Natural killer cell treated with Interleukin-12 subunit alpha and Interleukin-12 subunit beta and Interleukin-15 and Interleukin-18, amount 100 ng/mL, for 72 hours (primary cell): Measurements from ENCODE around the gene RGPD6. TPM values are rescaled to one million over a fixed set of nuclear protein-coding genes. Genes with fewer than 3 reads are reported as not detected.
"Not testable (repeated sequence)": the region's sequence is repeated elsewhere in the genome, so short reads cannot be mapped to it uniquely, and the experiment has no call there.

ENCODE experiments used
- ATAC-seq, 2 donors: fragments of 150-1000 bp; cut with Tn5 transposase in 1 of 2; sonication (Bioruptor Pico), chemical (Tn5 transposase) in 1 of 2; 2 replicates each; pipeline ENCODE4 v1.10.0; 2021
- DNase-seq: peaks from one replicate; pipeline ENCODE4 v3.0.0; 2022; ENCODE audit warnings: low spot score
- H3K27ac Mint-ChIP-seq, 2 donors: 1 replicate in 1 of 2; 2 replicates in 1 of 2; pipeline ENCODE4 v1.8.0; 2022; ENCODE audit warnings: mixed read lengths in 2 of 2, mild to moderate bottlenecking in 1 of 2, moderate library complexity in 1 of 2
- H3K27me3 Mint-ChIP-seq, 2 donors: 1 replicate in 1 of 2; 2 replicates in 1 of 2; pipeline ENCODE4 v1.8.0; 2022; ENCODE audit warnings: mixed read lengths in 2 of 2
- H3K36me3 Mint-ChIP-seq: one replicate; pipeline ENCODE4 v1.8.0; 2022; ENCODE audit warnings: mixed read lengths
- H3K4me1 Mint-ChIP-seq, 2 donors: 1 replicate in 1 of 2; 2 replicates in 1 of 2; pipeline ENCODE4 v1.8.0; 2022; ENCODE audit warnings: low read depth in 2 of 2, mixed read lengths in 2 of 2, mild to moderate bottlenecking in 1 of 2
- H3K4me3 Mint-ChIP-seq: one replicate; pipeline ENCODE4 v1.8.0; 2022; ENCODE audit warnings: mixed read lengths
- H3K9me3 Mint-ChIP-seq: 2 replicates; pipeline ENCODE4 v1.8.0; 2022; ENCODE audit warnings: mixed read lengths
- total RNA-seq, 2 donors: library from RNA; stranded (reverse); gene quantifications; one replicate each; pipeline ENCODE4 v1.2.3, GENCODE V29; 2022

Gene RGPD6
- 10 to 100 TPM; 16.6 to 28.7 TPM for total RNA-seq

DNA sequence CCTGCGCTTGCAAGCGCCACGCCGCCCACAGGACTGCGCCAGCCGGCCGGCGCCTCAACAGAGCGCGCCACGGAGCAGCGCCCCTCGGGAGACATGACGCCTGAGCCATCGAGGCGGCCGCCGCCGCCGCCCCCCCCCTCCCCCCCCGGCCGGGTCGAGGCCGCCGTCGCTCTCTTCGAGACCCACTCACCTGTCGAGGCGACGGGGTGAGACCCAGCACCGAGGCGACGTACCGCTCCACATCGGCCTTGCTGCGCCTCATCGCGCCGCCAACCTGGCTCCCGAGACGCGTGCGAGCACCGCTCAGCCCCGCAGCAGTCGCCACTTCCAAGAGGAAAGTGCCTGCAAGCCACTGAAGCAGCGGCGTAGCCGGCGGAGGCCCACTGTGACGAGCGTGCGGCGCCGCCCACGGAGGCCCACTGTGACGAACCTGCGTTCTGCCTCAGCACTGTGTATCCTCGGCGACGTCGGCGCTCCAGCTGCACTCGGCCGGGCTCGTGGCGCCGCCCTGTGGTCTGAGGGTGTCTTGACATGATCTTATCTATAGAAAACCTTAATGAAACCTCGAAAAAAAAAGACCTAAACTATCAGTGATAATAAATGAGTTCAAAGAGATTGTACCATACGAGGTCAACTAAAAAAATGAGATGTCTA lies at the start of gene RGPD6:
Gene RGPD6 (minus strand): TSS at position 460 of the 654 bp plus-strand sequence. CDS start 198 bp downstream, at position 262.
- H3K4me1 Mint-ChIP-seq, H3K4me3 Mint-ChIP-seq, H3K27ac Mint-ChIP-seq, DNase-seq, H3K27me3 Mint-ChIP-seq, H3K9me3 Mint-ChIP-seq, H3K36me3 Mint-ChIP-seq: not testable (repeated sequence)
- ATAC-seq, result peak; percentile 100

DNA sequence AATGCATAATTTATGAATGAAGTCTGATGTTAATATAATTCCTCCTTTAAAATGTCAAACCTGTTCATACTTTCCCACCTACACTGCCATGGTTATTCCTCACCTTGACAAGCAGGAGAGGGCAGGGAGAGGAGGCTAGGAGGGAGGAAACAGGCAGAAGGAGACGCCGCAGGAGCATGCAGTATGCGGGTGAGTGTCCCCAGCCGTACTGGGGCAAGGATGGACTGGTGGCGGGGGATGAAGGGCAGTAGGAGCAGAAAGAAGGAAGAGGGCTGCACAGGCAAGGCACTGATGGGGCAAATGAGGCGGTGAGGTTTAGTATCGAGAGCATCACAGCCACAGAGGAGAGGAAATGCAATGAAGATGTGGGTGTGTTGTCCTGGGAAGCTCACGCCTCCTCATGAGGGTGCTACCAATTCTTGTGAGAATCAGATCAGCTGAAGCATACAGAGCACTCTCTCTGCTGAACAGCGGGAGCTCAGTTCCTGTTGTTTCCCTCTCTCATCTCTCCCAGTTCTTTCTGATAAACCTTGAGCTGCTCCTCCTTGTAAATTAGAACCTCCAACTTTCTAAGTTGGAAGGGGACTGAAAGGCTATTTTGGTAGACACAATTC lies 42.4 kb upstream of the RGPD6 start:
- not testable (repeated sequence) for H3K36me3 Mint-ChIP-seq, H3K27ac Mint-ChIP-seq, H3K4me1 Mint-ChIP-seq, H3K9me3 Mint-ChIP-seq, DNase-seq, H3K27me3 Mint-ChIP-seq, H3K4me3 Mint-ChIP-seq
- ATAC-seq, result peak in 1 of 2 donors; percentile 20

DNA sequence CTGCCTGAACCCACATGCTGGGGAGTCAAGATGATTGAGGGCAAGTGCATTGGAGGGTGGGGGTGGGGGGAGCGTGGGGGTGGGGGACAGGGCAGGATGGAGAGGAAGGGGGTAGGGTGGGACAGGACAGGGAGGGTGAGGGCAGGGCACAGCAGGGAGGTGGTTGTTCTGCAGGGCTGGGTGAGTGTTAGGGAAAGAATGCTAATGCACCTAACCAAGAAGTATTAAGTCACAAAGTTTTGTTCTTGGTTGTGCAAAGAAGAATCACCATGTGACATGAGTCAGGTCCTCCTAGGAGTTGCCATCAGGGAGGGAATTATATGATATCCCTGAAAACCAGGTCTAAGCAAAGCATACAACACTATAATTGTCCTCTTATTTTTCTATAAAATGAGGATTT lies 36.9 kb upstream of the RGPD6 start:
- not testable (repeated sequence) for H3K4me1 Mint-ChIP-seq, DNase-seq, H3K36me3 Mint-ChIP-seq, H3K4me3 Mint-ChIP-seq, H3K27me3 Mint-ChIP-seq, ATAC-seq, H3K9me3 Mint-ChIP-seq, H3K27ac Mint-ChIP-seq

DNA sequence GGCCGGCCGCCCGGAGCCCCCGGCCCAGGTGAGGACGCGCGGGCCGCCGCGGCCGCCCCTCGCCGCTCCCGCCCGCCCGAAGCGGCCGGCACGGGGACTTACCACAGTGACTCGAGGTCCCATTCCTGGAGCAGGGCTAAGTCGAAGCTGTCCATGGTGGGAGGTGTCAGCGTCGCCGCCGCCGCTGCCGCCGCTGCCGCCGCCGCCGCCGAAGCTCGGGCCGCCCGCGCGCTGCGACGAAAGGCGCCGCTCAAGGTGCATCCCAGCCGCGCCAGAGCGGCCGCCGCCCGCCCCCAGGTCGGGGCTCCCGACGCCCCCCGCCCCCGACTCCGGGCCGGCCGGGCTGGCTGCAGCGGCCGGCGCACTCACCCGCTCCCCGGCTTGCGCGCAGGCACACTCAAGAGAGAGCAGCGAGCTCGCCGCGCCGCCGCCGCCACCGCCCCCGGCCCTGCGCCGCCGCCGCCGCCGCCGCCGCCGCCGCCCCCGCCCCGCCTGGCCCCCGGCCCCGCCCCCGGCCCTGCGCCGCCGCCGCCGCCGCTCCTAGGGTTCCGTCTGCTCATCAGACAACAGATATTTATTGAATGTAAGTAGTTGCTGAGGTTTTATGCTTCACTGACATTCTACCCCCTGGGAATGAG lies 33.7 kb upstream of the RGPD6 start:
- H3K27me3 Mint-ChIP-seq, H3K9me3 Mint-ChIP-seq, H3K27ac Mint-ChIP-seq, H3K4me3 Mint-ChIP-seq, H3K36me3 Mint-ChIP-seq, H3K4me1 Mint-ChIP-seq: not testable (repeated sequence)
- ATAC-seq (peak; percentile 62 to 74), DNase-seq (peak; percentile 45)

DNA sequence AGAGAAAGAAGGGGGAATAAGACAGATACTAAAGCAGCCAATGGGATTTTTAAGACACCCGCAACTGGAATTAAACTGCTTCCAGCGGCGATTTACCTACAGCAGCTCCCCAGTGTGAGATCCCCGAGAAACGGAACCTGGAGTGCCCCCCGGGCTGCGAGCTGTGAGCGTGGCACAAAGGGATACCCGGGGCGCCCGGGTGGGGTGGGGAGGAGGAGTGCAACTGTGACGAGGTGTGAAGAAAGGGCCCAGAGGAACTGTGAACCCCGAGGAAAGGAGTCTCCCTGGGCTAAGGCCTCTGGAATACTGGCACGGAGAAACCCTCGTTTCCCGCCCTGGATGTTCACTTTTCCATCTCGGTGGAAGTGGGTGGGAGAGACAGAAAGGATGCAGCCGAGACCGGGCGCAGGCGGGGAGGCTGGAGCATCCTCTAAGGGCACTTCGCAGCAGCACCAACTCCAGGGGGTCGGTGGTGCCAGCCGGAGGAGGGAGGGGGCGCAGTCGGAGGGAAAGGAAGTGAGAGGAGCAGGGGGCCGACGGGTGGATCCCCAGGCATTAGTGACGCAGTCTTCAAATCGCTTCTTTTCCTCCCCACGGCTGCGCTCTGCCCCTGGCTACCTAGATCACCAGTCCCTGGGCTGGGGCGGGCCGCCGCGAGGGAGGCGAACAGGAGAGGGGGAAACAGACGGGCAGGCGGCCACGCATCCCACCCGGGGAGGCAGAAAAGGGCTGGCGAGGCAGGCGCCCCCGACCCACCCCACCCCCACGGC lies 33.0 kb upstream of the RGPD6 start:
- DNase-seq, H3K4me3 Mint-ChIP-seq, H3K27me3 Mint-ChIP-seq, H3K36me3 Mint-ChIP-seq, H3K4me1 Mint-ChIP-seq, H3K9me3 Mint-ChIP-seq, H3K27ac Mint-ChIP-seq: not testable (repeated sequence)
- ATAC-seq, result peak; percentile 49 to 56

DNA sequence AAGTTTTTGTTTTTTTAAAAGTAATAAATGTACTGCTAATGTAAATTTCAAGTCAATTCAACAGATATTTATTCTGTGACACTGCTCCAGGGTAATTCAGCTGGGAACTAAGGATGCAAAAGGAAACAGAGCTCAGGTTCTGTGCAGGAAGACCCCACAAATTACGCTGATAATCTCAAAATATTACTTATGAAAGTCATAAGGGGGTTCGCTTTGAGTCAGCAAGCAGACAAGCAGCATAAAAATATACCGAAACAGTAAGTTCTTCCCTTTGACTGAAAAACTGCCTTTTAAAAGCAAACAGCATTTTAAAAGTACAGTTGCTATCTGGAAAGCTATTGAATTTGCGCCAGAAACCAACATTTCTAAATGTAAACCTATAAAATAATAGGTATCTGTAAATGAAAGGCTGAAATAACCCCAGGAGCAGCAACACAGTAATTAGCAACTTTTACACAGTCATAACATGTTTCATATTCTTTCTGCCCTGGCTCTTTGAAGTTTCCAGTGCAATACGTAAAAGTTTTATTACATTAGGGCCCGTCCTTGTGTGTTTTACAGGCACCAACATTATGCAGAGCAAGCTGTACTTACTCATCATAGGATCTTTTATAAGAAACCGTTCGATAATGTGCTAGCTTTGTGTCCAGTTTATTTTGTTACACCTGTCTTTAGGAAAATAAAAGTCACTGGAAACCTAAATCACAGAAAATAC lies 31.9 kb upstream of the RGPD6 start:
- ATAC-seq, H3K4me1 Mint-ChIP-seq, H3K9me3 Mint-ChIP-seq, H3K27ac Mint-ChIP-seq, H3K27me3 Mint-ChIP-seq, H3K36me3 Mint-ChIP-seq, H3K4me3 Mint-ChIP-seq, DNase-seq: not testable (repeated sequence)

DNA sequence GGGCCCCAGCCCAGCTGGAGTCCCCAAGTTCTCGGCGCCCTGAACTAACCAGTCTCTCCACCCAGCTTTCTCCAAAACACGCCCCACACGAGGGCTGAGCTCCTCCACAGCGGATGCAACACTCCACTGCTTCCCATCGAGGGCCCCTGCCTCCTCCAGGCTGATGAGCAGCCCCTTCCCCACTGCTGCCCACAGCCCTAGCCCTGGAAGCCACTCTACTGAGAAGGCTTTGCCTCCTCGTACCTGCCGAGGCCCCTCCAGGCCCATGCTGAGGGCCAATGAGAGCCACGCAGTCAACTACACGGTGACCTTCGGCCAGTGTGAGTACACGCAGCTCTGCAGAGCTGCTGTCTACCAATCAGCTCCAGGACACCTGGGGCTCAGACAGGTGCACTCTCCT lies 28.0 kb upstream of the RGPD6 start:
- DNase-seq (peak; percentile 39), ATAC-seq (peak; percentile 27 to 59)
- not testable (repeated sequence) for H3K36me3 Mint-ChIP-seq, H3K27ac Mint-ChIP-seq, H3K9me3 Mint-ChIP-seq, H3K4me3 Mint-ChIP-seq, H3K4me1 Mint-ChIP-seq, H3K27me3 Mint-ChIP-seq

DNA sequence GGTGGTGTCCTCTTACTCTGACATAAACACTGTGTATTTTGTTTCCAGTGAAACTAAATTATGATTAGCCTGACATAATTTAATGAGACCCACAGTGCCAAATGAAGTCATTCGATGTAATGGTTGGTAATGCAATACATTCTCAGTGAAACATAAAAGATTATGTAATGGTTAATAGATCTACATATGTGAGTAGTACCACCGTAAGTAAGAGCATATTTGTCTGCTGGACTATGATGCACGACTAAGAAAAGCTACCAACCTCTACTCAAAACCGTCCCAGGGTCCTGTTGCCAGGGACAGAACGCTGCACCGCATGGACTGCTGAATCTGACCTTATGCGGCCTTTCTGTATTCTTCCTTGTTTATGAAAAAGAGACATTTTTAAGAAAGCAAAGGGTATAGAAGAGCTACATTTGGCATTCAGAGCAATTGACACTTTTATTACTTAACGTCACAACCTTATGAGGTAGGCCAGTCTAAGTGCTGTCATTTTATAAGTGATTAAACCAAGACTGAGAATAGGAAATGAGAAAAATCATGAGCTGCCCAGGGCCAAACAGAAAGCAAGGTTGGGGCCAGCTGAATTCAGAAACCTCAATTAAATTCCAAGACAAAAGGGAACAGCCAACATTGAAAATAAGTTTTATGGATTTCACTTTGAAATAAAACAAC lies 27.0 kb upstream of the RGPD6 start:
- not testable (repeated sequence) for ATAC-seq, H3K9me3 Mint-ChIP-seq, H3K27me3 Mint-ChIP-seq, H3K27ac Mint-ChIP-seq, H3K4me3 Mint-ChIP-seq, H3K4me1 Mint-ChIP-seq, DNase-seq, H3K36me3 Mint-ChIP-seq

DNA sequence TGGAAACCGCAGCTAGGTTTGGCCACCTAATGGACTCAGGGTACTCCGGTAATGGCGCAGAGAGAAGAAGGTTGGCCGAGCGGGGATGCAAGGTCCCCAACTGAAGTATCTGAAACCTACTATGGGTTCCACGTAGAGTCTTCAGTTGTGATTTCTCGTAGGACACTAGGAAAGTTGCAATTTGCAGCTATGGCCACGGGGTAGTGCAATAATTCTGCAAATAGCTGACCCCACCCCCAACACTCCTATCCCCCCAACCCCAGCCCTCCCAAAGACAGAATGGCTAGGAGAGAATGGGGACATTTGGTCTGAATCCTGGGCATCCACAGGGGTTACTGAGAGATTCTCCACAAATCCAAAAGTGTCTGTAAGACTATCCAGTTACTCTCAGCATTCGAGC lies 25.1 kb upstream of the RGPD6 start:
- DNase-seq, ATAC-seq, H3K27me3 Mint-ChIP-seq, H3K4me3 Mint-ChIP-seq, H3K9me3 Mint-ChIP-seq, H3K4me1 Mint-ChIP-seq, H3K27ac Mint-ChIP-seq, H3K36me3 Mint-ChIP-seq: not testable (repeated sequence)

DNA sequence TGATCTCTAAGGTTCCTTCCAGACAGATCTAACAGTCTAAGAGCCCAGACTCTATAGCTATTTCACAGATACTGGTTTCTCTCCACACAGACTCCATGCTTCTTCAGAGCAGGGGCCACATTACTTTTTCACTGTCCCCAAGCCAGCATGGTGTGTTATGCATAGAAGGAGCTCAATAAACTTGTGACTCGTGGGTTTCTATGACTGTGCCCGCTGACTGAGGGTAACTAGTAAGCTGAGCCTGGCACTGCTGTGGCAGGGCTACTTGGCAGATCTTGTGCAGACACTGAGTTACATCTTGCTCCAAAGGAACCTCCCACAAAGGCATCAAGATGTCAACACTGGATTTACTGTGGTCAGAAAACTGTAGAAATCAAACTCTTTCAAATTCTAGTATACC lies 15.0 kb upstream of the RGPD6 start:
- DNase-seq, H3K9me3 Mint-ChIP-seq, H3K4me1 Mint-ChIP-seq, ATAC-seq, H3K4me3 Mint-ChIP-seq, H3K27ac Mint-ChIP-seq, H3K27me3 Mint-ChIP-seq, H3K36me3 Mint-ChIP-seq: not testable (repeated sequence)

DNA sequence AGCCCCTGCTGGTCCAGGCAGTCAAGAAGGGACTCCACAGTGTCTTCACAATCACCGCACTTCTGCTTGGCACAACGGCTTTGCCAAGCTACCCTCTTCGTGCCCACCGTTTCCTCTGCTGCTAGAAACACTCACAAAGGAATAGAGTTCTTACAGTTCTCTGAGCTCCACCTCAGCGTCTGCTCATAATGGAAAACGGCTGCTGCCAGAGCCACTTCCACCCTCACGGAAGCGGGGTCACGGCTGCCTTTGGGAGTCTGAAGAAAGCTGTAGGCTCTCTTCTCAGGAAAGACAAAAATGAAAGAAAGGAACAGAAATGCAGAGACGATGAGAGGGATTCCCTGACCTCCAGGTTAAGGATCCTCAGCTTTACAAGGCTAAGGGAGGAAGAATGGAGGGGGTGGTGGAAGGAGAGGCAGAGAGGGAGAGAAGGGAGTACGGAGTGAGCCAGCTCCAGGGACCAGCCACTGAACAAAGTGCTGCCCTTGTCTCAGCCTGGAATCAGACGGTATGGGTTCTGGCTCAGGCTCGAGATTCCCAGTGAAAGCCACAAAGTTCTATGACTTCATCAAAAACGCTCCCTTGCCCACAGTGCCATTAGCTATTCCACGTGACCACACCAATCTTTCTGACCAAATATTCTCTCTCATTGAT lies 12.8 kb upstream of the RGPD6 start:
- H3K36me3 Mint-ChIP-seq, H3K4me3 Mint-ChIP-seq, DNase-seq, H3K27ac Mint-ChIP-seq, H3K27me3 Mint-ChIP-seq, H3K9me3 Mint-ChIP-seq, H3K4me1 Mint-ChIP-seq, ATAC-seq: not testable (repeated sequence)

DNA sequence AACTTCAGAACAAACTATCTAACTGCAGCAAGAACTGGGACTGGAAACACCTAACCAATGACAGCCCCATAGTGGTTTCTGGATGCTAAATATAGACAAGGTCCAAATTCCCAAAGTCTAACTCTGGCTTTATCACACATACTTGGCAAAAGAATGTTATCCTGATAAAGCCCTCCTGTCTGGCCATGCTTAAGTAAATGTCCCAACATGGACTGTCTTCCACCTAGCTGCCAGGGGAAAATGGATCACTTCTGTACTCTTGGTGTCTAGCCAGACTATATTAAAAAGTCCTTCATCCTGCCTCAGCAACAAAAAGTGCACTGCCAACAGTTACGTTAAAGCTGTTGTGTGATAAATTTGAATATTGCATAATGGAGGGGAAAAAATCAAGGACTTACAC lies 11.5 kb upstream of the RGPD6 start:
- H3K9me3 Mint-ChIP-seq, H3K27ac Mint-ChIP-seq, ATAC-seq, H3K36me3 Mint-ChIP-seq, H3K4me1 Mint-ChIP-seq, H3K27me3 Mint-ChIP-seq, DNase-seq, H3K4me3 Mint-ChIP-seq: not testable (repeated sequence)
